Smooth muscle cell (in vitro differentiated cells): ENCODE results near the gene SASH1. TPM values are rescaled to one million over a fixed set of nuclear protein-coding genes. Genes with fewer than 3 reads are reported as not detected.

Experiments used
- DNase-seq: peaks from one replicate; lab custom pipeline; 2025; ENCODE audit not compliant: unreplicated experiment; lab: John Stamatoyannopoulos, UW
- H2AFZ ChIP-seq: fragments of 200-600 bp; sonication (generic); 2 replicates; pipeline ENCODE4 v1.6.0; 2016; ENCODE audit warnings: antibody characterized with exemption, low read depth, mild to moderate bottlenecking
- H3F3A ChIP-seq: fragments of 200-600 bp; sonication (generic); 2 replicates; pipeline ENCODE4 v1.6.0; 2017; ENCODE audit warnings: antibody characterized with exemption, low read depth
- H3K27ac ChIP-seq: fragments of 200-600 bp; sonication (generic); 2 replicates; pipeline ENCODE4 v1.5.1; 2016; ENCODE audit warnings: low read depth, mild to moderate bottlenecking
- H3K27me3 ChIP-seq: fragments of 200-600 bp; sonication (generic); 2 replicates; pipeline ENCODE4 v1.6.1; 2016; ENCODE audit warnings: low read depth, mild to moderate bottlenecking
- H3K36me3 ChIP-seq: fragments of 200-600 bp; sonication (generic); 2 replicates; pipeline ENCODE4 v1.5.1; 2016; ENCODE audit warnings: low read depth
- H3K4me1 ChIP-seq: fragments of 200-600 bp; sonication (generic); 2 replicates; pipeline ENCODE4 v1.5.1; 2016; ENCODE audit warnings: low read depth
- H3K4me2 ChIP-seq: fragments of 200-600 bp; sonication (generic); 2 replicates; pipeline ENCODE4 v1.6.0; 2016; ENCODE audit warnings: mild to moderate bottlenecking
- H3K4me3 ChIP-seq: fragments of 200-600 bp; sonication (generic); 2 replicates; pipeline ENCODE4 v1.5.1; 2016; ENCODE audit warnings: mild to moderate bottlenecking
- H3K79me2 ChIP-seq: fragments of 200-600 bp; sonication (generic); 2 replicates; pipeline ENCODE4 v1.6.0; 2016; ENCODE audit warnings: low read depth, mild to moderate bottlenecking
- H3K9ac ChIP-seq: fragments of 200-600 bp; sonication (generic); 2 replicates; pipeline ENCODE4 v1.6.0; 2016; ENCODE audit warnings: low read depth
- H3K9me3 ChIP-seq: fragments of 200-600 bp; sonication (generic); replicated peaks from 2 replicates; pipeline ENCODE4 v1.5.1; 2016; ENCODE audit warnings: low read depth
- H4K20me1 ChIP-seq: fragments of 200-600 bp; sonication (generic); 2 replicates; pipeline ENCODE4 v1.6.0; 2016; ENCODE audit warnings: low read depth
- CTCF ChIP-seq: fragments of 200-600 bp; sonication (generic); IDR thresholded peaks from 2 replicates; pipeline ENCODE4 v1.5.1; 2017; ENCODE audit warnings: borderline replicate concordance, mild to moderate bottlenecking, antibody characterized with exemption; ENCODE audit not compliant: insufficient read depth, poor library complexity, severe bottlenecking
- WGBS: methylation state at CpG from one replicate; pipeline ENCODE4 v1.1.7; 2016; ENCODE audit warnings: low lambda C conversion rate; 5-methylcytosine and 5-hydroxymethylcytosine counted together
- polyA plus RNA-seq: library from polyadenylated mRNA; unstranded; fragments of >200 nt; fragmentation: Nextera tagmentation; extraction: Ambion mirVana; gene quantifications from 2 replicates; pipeline ENCODE4 v1.2.1, GENCODE V29; 2016
- total RNA-seq: library from RNA; depleted of rRNA; stranded (reverse); fragments of >200 nt; gene quantifications from 2 replicates; pipeline ENCODE4 v1.2.3, GENCODE V29; 2014

Gene SASH1
- total and polyA plus RNA-seq, 2 experiments from 2014 or later = 12.7 to 16.2 TPM

GRCh38 chr6:148311966-148312669 lies 30.5 kb upstream of the SASH1 start:
- Histone ChIP-seq H3K27me3 (no peaks in the 10 kb centered on the region), H3K9ac (no peak overlapping the region), H3K36me3 (no peaks in the 10 kb centered on the region), H3K4me1 (peaks cover 3% of the 10 kb centered on the region), H2AFZ (no peak overlapping the region), H3F3A (no peaks in the 10 kb centered on the region), H3K9me3 (no peaks in the 10 kb centered on the region), H3K4me3 (no peak overlapping the region), H4K20me1 (no peaks in the 10 kb centered on the region), H3K4me2 (no peak overlapping the region), H3K27ac (no peak overlapping the region), H3K79me2 (no peaks in the 10 kb centered on the region)
- WGBS = 50% methylated on average over 3 of the region's 3 CpGs
- no peak for TF ChIP-seq CTCF
- DNase-seq = no peak

- Histone ChIP-seq H3K4me2 (no peak overlapping the region), H3K27me3 (no peaks in the 10 kb centered on the region), H2AFZ (no peak overlapping the region), H3F3A (no peaks in the 10 kb centered on the region), H3K4me1 (no peaks in the 10 kb centered on the region), H3K9me3 (no peaks in the 10 kb centered on the region), H3K36me3 (no peaks in the 10 kb centered on the region), H4K20me1 (no peaks in the 10 kb centered on the region), H3K9ac (no peak overlapping the region), H3K27ac (no peak overlapping the region), H3K4me3 (no peak overlapping the region), H3K79me2 (no peaks in the 10 kb centered on the region)
- 87% methylated on average over 8 of the region's 8 CpGs for WGBS
- no peak for DNase-seq
- TF ChIP-seq CTCF = no peak
These were observed 29.1 kb upstream of the SASH1 start for GRCh38 chr6:148313488-148313887.

- Histone ChIP-seq H3K27ac (no peak overlapping the region), H2AFZ (no peak overlapping the region), H3F3A (no peaks in the 10 kb centered on the region), H3K79me2 (no peaks in the 10 kb centered on the region), H4K20me1 (no peaks in the 10 kb centered on the region), H3K4me3 (no peak overlapping the region), H3K36me3 (no peaks in the 10 kb centered on the region), H3K4me2 (no peak overlapping the region), H3K4me1 (no peaks in the 10 kb centered on the region), H3K9me3 (no peaks in the 10 kb centered on the region), H3K9ac (no peak overlapping the region), H3K27me3 (no peaks in the 10 kb centered on the region)
- 95% methylated on average over 5 of the region's 5 CpGs for WGBS
- TF ChIP-seq CTCF = no peak
- no peak for DNase-seq
These were observed 26.3 kb upstream of the SASH1 start for GRCh38 chr6:148316308-148316707.

DNA sequence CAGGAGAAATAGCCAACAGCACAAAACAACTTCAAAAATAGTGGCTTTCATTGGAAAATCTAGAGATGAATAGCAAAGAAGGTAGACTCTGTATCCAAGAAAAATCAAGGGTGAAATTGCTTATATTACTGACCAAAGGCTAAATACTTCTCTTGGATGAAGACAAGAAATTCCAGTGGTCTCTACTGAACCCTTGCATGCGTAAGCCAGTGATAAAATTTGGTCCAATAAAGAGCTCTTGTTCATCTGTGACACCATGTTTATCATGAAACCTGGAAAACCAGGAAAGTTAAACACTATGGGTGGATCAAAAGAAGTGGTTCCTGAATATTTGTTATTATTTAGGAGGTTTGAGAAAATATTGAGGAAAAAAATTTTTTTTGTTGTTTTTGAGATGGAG lies 25.6 kb upstream of the SASH1 start:
- no peaks in the 10 kb centered on the region for H3F3A ChIP-seq
- no peak overlapping the region for H3K4me2 ChIP-seq
- H3K4me3 ChIP-seq = no peak overlapping the region
- no peaks in the 10 kb centered on the region for H4K20me1 ChIP-seq
- TF ChIP-seq CTCF = no peak
- no peak for DNase-seq
- H3K4me1 ChIP-seq = no peaks in the 10 kb centered on the region
- no peaks in the 10 kb centered on the region for H3K36me3 ChIP-seq
- 96% methylated on average over 1 of the region's 1 CpG for WGBS
- no peaks in the 10 kb centered on the region for H3K27me3 ChIP-seq
- H2AFZ ChIP-seq = no peak overlapping the region
- H3K27ac ChIP-seq = no peak overlapping the region
- no peaks in the 10 kb centered on the region for H3K79me2 ChIP-seq
- no peaks in the 10 kb centered on the region for H3K9me3 ChIP-seq
- no peak overlapping the region for H3K9ac ChIP-seq
